Measurements from ENCODE around the gene AK5.

Gene AK5

GRCh38 chr1:77373702-77374101 is 91.9 kb downstream of the AK5 start:
- no peak for TF ChIP-seq CTCF (IDR thresholded peaks at IDR 0.05; ENCODE audit: poor library complexity, severe bottlenecking)
- Histone ChIP-seq H3K27ac (ENCODE audit: poor library complexity, severe bottlenecking) (no peak overlapping the region), H3K9me3 (ENCODE audit: severe bottlenecking) (no peaks in the 10 kb centered on the region), H3K4me1 (ENCODE audit: insufficient read depth, poor library complexity, severe bottlenecking) (no peaks in the 10 kb centered on the region), H3K27me3 (ENCODE audit: insufficient read depth, poor library complexity, severe bottlenecking) (no peaks in the 10 kb centered on the region), H3K4me3 (ENCODE audit: severe bottlenecking) (no peak overlapping the region), H3K36me3 (ENCODE audit: low read depth) (no peaks in the 10 kb centered on the region)
- DNase-seq (ENCODE audit: low spot score) (no peak), ATAC-seq (ENCODE audit: low read depth) (no peak)

DNA sequence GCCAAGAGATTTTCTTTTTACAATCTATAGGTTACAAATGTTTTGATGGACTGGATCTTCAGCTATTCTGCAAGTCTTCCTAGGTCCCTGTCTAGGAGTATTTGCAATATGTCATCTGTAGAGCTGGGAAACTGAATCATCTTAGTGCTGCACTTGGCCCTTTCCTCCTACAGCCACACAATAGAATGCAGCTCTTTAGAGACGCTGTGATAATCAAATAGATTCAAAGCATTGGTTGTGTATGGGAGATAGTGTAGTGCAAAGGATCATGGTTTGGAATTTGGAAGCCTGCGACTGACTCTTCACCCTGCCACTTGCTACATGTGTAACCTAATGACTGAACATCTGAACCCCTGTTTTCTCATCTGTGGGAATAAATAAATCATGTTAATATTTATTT is 93.7 kb downstream of the AK5 start:
- Histone ChIP-seq H3K27me3 (ENCODE audit: insufficient read depth, poor library complexity, severe bottlenecking) (no peaks in the 10 kb centered on the region), H3K36me3 (ENCODE audit: low read depth) (no peaks in the 10 kb centered on the region), H3K27ac (ENCODE audit: poor library complexity, severe bottlenecking) (no peak overlapping the region), H3K4me3 (ENCODE audit: severe bottlenecking) (no peak overlapping the region), H3K4me1 (ENCODE audit: insufficient read depth, poor library complexity, severe bottlenecking) (no peaks in the 10 kb centered on the region), H3K9me3 (ENCODE audit: severe bottlenecking) (no peaks in the 10 kb centered on the region)
- ATAC-seq (ENCODE audit: low read depth) (no peak), DNase-seq (ENCODE audit: low spot score) (no peak)
- no peak for TF ChIP-seq CTCF (IDR thresholded peaks at IDR 0.05; ENCODE audit: poor library complexity, severe bottlenecking)

- ATAC-seq (ENCODE audit: low read depth) (no peak), DNase-seq (ENCODE audit: low spot score) (no peak)
- TF ChIP-seq CTCF (IDR thresholded peaks at IDR 0.05; ENCODE audit: poor library complexity, severe bottlenecking) = no peak
These were observed 94.2 kb downstream of the AK5 start for GRCh38 chr1:77375990-77376389.

GRCh38 chr1:77378723-77379535 is 97.1 kb downstream of the AK5 start:
- no peaks in the 10 kb centered on the region for H3K27me3 ChIP-seq (ENCODE audit: insufficient read depth, poor library complexity, severe bottlenecking)
- no peaks in the 10 kb centered on the region for H3K4me1 ChIP-seq (ENCODE audit: insufficient read depth, poor library complexity, severe bottlenecking)
- ATAC-seq (ENCODE audit: low read depth) = no peak
- H3K4me3 ChIP-seq (ENCODE audit: severe bottlenecking) = no peak overlapping the region
- DNase-seq (ENCODE audit: low spot score) = no peak
- no peaks in the 10 kb centered on the region for H3K36me3 ChIP-seq (ENCODE audit: low read depth)
- no peaks in the 10 kb centered on the region for H3K9me3 ChIP-seq (ENCODE audit: severe bottlenecking)
- H3K27ac ChIP-seq (ENCODE audit: poor library complexity, severe bottlenecking) = no peak overlapping the region
- TF ChIP-seq CTCF (IDR thresholded peaks at IDR 0.05; ENCODE audit: poor library complexity, severe bottlenecking) = no peak

More at GRCh38 chr1:77375990-77376389, 94.2 kb downstream of the AK5 start:
- no peaks in the 10 kb centered on the region for H3K4me1 ChIP-seq (ENCODE audit: insufficient read depth, poor library complexity, severe bottlenecking)
- no peaks in the 10 kb centered on the region for H3K36me3 ChIP-seq (ENCODE audit: low read depth)
- H3K27me3 ChIP-seq (ENCODE audit: insufficient read depth, poor library complexity, severe bottlenecking) = no peaks in the 10 kb centered on the region
- H3K27ac ChIP-seq (ENCODE audit: poor library complexity, severe bottlenecking) = no peak overlapping the region
- H3K9me3 ChIP-seq (ENCODE audit: severe bottlenecking) = no peaks in the 10 kb centered on the region
- H3K4me3 ChIP-seq (ENCODE audit: severe bottlenecking) = no peak overlapping the region

DNA sequence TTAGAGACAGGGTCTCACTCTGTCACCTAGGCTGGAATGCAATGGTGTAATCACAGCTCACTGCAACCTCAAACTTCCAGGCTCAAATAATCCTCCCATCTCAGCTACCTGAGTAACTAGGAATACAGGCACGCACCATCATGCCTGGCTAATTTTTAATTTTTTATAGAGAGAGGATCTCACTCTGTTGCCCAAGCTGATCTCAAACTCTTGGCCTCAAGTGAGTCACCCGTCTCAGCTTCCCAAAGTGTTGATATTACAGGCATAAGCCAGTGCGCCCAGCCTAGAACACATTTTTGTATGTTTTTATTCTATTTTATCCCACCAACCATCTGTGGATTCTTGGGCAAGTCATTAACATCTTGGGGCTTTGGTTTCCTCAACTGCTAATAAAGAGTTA is 100.5 kb downstream of the AK5 start:
- Histone ChIP-seq H3K9me3 (ENCODE audit: severe bottlenecking) (no peaks in the 10 kb centered on the region), H3K27me3 (ENCODE audit: insufficient read depth, poor library complexity, severe bottlenecking) (no peaks in the 10 kb centered on the region), H3K4me1 (ENCODE audit: insufficient read depth, poor library complexity, severe bottlenecking) (no peaks in the 10 kb centered on the region), H3K27ac (ENCODE audit: poor library complexity, severe bottlenecking) (no peak overlapping the region), H3K4me3 (ENCODE audit: severe bottlenecking) (no peak overlapping the region), H3K36me3 (ENCODE audit: low read depth) (no peaks in the 10 kb centered on the region)
- ATAC-seq (ENCODE audit: low read depth) (no peak), DNase-seq (ENCODE audit: low spot score) (no peak)
- TF ChIP-seq CTCF (IDR thresholded peaks at IDR 0.05; ENCODE audit: poor library complexity, severe bottlenecking) = no peak

All from RWPE2 (cell line).